Panc1 (cell line): ENCODE measurements around the gene CARMIL3.

Experiments used
- POLR2AphosphoS5 ChIP-seq: IDR thresholded peaks from 2 replicates; pipeline ENCODE4 v1.6.1; 2012; ENCODE audit warnings: mild to moderate bottlenecking, low read depth, low read length, moderate library complexity
- TCF7L2 ChIP-seq: IDR thresholded peaks from 2 replicates; pipeline ENCODE4 v1.6.1; 2011; ENCODE audit warnings: mild to moderate bottlenecking, low read depth, low read length, inconsistent platforms
- TF ChIP-seq, protein P1 (sequence below): fragments of 450-650 bp; IDR thresholded peaks from 2 replicates; pipeline ENCODE4 v1.5.1; 2017; ENCODE audit warnings: mild to moderate bottlenecking
- TF ChIP-seq, protein P2 (sequence below), 2 experiments: IDR thresholded peaks; 2 replicates each; pipeline ENCODE4 v1.6.1; 2011 to 2012; ENCODE audit warnings: low read depth in 2 of 2, control low read depth in 1 of 2, low read length in 1 of 2, mild to moderate bottlenecking in 1 of 2, moderate library complexity in 1 of 2; ENCODE audit not compliant: insufficient read depth in 1 of 2

DNA sequence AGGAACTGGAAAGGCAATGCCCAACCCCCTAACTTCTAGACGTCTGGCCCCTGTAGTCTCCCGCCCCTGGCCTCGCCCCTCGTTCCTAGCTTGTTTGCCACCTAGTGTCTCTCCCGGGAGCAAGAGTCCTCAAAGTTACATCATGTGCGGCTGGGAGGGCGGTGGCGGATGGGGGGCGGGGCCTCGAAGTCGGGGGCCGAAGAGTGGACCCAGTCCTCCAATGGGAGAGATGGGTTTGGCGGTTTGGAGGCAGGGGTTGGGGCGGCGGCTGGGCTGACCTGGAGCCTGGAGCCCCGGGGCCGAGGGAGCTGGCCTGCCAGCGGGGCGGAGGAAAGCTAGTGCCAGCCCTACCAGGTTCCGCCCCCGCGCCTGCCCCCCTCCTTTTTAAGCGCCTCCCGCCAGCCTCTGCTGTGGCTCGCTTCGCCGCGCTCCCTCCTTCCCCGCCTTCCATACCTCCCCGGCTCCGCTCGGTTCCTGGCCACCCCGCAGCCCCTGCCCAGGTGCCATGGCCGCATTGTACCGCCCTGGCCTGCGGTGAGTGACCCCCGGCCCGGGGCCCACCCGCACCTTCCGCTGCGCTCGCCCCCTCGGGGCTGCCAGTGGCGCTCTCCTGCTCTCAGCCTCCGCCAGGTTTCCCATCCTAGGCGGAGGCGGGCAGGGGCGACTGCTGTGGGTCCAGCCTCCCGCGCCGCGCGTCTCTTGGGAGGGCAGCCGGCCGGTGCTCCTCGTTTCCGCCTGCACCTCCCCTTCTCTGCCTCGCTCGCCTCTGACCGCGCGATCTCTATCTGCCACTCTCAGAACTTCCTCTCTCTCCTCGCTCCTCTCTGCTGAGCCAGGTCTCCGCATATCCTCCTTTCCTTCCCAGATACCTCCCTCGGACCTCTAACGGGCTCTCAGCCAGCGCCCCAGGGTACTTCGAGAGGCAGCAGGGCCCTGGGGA, 42.4 kb downstream of the CARMIL3 start, which contains the start of gene PCK2:
- TF ChIP-seq POLR2AphosphoS5 (peak; percentile 67), TCF7L2 (no peak)
- TF ChIP-seq, protein P1, sequence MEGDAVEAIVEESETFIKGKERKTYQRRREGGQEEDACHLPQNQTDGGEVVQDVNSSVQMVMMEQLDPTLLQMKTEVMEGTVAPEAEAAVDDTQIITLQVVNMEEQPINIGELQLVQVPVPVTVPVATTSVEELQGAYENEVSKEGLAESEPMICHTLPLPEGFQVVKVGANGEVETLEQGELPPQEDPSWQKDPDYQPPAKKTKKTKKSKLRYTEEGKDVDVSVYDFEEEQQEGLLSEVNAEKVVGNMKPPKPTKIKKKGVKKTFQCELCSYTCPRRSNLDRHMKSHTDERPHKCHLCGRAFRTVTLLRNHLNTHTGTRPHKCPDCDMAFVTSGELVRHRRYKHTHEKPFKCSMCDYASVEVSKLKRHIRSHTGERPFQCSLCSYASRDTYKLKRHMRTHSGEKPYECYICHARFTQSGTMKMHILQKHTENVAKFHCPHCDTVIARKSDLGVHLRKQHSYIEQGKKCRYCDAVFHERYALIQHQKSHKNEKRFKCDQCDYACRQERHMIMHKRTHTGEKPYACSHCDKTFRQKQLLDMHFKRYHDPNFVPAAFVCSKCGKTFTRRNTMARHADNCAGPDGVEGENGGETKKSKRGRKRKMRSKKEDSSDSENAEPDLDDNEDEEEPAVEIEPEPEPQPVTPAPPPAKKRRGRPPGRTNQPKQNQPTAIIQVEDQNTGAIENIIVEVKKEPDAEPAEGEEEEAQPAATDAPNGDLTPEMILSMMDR, result no peak
- TF ChIP-seq, protein P2, sequence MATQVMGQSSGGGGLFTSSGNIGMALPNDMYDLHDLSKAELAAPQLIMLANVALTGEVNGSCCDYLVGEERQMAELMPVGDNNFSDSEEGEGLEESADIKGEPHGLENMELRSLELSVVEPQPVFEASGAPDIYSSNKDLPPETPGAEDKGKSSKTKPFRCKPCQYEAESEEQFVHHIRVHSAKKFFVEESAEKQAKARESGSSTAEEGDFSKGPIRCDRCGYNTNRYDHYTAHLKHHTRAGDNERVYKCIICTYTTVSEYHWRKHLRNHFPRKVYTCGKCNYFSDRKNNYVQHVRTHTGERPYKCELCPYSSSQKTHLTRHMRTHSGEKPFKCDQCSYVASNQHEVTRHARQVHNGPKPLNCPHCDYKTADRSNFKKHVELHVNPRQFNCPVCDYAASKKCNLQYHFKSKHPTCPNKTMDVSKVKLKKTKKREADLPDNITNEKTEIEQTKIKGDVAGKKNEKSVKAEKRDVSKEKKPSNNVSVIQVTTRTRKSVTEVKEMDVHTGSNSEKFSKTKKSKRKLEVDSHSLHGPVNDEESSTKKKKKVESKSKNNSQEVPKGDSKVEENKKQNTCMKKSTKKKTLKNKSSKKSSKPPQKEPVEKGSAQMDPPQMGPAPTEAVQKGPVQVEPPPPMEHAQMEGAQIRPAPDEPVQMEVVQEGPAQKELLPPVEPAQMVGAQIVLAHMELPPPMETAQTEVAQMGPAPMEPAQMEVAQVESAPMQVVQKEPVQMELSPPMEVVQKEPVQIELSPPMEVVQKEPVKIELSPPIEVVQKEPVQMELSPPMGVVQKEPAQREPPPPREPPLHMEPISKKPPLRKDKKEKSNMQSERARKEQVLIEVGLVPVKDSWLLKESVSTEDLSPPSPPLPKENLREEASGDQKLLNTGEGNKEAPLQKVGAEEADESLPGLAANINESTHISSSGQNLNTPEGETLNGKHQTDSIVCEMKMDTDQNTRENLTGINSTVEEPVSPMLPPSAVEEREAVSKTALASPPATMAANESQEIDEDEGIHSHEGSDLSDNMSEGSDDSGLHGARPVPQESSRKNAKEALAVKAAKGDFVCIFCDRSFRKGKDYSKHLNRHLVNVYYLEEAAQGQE (IDR thresholded peaks at IDR 0.05; ENCODE audit: insufficient read depth in 1 of 2, low read depth in 2 of 2, low read length in 1 of 2), result no peak
